Adrenal gland (tissue), 12 donors: ENCODE measurements around the gene GRID2IP. TPM values are rescaled to one million over a fixed set of nuclear protein-coding genes. Genes with fewer than 3 reads are reported as not detected.
"Not testable (repeated sequence)": the region's sequence is repeated elsewhere in the genome, so short reads cannot be mapped to it uniquely, and the experiment has no call there.

Experiments used
- DNase-seq, 7 donors: peaks; one replicate each; pipeline ENCODE4 v3.0.0-alpha.2; 2019 to 2020
- H3K27ac ChIP-seq, 5 donors: fragments of 200-600 bp; sonication (generic) in 4 of 5; 1 replicate in 3 of 5; 2 replicates in 2 of 5; pipeline versions ENCODE4 v1.5.1 to v1.8.0; 2016 to 2020; ENCODE audit warnings: mild to moderate bottlenecking in 1 of 5
- H3K27me3 ChIP-seq: fragments of 200-600 bp; 2 replicates; pipeline ENCODE4 v1.8.0; 2021
- H3K36me3 ChIP-seq, 2 donors: fragments of 200-600 bp; replicated peaks in 1 of 2; 1 replicate in 1 of 2; 2 replicates in 1 of 2; pipeline versions ENCODE4 v1.5.1 to v1.8.0; 2018 to 2022
- H3K4me1 ChIP-seq, 2 donors: fragments of 200-600 bp; replicated peaks in 1 of 2; 1 replicate in 1 of 2; 2 replicates in 1 of 2; pipeline versions ENCODE4 v1.5.1 to v1.8.0; 2018 to 2021
- H3K4me3 ChIP-seq, 4 donors: fragments of 200-600 bp; sonication (generic) in 3 of 4; one replicate each; pipeline ENCODE4 v1.5.1; 2016 to 2018
- H3K9me3 ChIP-seq, 3 donors: fragments of 200-600 bp; sonication (generic) in 1 of 3; replicated peaks in 1 of 3; 1 replicate in 2 of 3; 2 replicates in 1 of 3; pipeline versions ENCODE4 v1.5.1 to v1.8.0; 2016 to 2021
- POLR2A ChIP-seq, 2 donors: fragments of 450-650 bp; IDR thresholded peaks; one replicate each; pipeline ENCODE4 v1.6.1; 2017; ENCODE audit warnings: antibody characterized with exemption in 2 of 2, mild to moderate bottlenecking in 2 of 2, moderate library complexity in 1 of 2
- WGBS, 4 donors: extraction: QIAGEN DNeasy Blood & Tissue Kit in 2 of 4; methylation state at CpG; one replicate each; pipeline versions ENCODE4 v1.1.5 to v1.1.7; 2013 to 2017; 5-methylcytosine and 5-hydroxymethylcytosine counted together
- intact Hi-C, 2 donors: fragments of 100-400 bp; cut with DNase I; formaldehyde crosslinking; loops; one replicate each; pipeline versions ENCODE4 v1.14.1 to v1.15.0; 2022 to 2023
- polyA plus RNA-seq, 3 donors: library from polyadenylated mRNA; stranded (reverse); fragments of 200-250 nt in 2 of 3; fragments of 350-450 nt in 1 of 3; fragmentation: Illumina TruSeq in 1 of 3; extraction: RNeasy Lipid Tissue Mini Kit (QIAGEN cat#74804) in 1 of 3; gene quantifications; one replicate each; pipeline ENCODE4 v1.2.3, GENCODE V29; 2013 to 2014
- total RNA-seq, 9 donors: library from RNA; depleted of rRNA in 4 of 9; stranded (reverse); fragments of >200 nt in 4 of 9; fragments of 120-200 nt in 1 of 9; fragmentation: NEBNext Ultra II Directional in 1 of 9; extraction: Animal tissue kit (Norgen Biotek cat#: 25700) in 1 of 9; gene quantifications; one replicate each; pipeline versions ENCODE4 v1.1.0 to v1.2.4, GENCODE V29; 2013 to 2023
- TF ChIP-seq, protein P1 (sequence below), 6 experiments: fragments of 450-650 bp in 4 of 6; fragments of 200-600 bp in 2 of 6; sonication (generic) in 1 of 6; IDR thresholded peaks; 1 replicate in 5 of 6; 2 replicates in 1 of 6; pipeline versions ENCODE4 v1.5.1 to v1.8.0; 2016 to 2021; ENCODE audit warnings: antibody characterized with exemption in 6 of 6, mild to moderate bottlenecking in 2 of 6, moderate library complexity in 1 of 6
- donor health status: healthy with polysubstance abuse.
- donor health status: Bipolar disorder and iron deficiency.
- donor health status: DM: yes; HTN: yes; CAD: no.
- donor health status: DM: no; HTN: no; CAD: no.
- donor health status: DM: no; HTN: no; CAD: no.
- donor health status: DM: yes; HTN: yes; CAD: no.

The GRID2IP gene
- total and polyA plus RNA-seq, 12 donors = 0.11 to 1.8 (median 0.91) TPM; not detected in 1

GRCh38 chr7:6451224-6451705 lies 100.0 kb downstream of the GRID2IP start:
- intact Hi-C loops = no loop called here

DNA sequence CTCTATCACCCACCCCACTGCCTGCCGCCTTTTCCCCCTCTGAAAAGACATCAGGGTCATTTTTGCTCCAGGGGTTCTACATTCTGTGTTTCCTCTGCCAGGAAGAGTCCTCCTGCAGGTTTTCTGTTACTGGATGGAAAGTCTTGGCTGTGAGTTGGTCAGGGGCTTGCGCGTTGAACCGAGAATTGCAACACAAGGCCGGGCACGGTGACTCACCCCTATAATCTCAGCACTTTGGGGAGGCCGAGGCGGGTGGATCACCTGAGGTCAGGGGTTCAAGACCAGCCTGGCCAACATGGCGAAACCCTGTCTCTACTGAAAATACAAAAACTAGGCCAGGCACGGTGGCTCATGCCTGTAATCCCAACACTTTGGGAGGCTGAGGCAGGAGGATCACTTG lies 100.7 kb downstream of the GRID2IP start:
- H3K9me3 ChIP-seq, H3K4me3 ChIP-seq, intact Hi-C loops, H3K36me3 ChIP-seq, H3K27me3 ChIP-seq: not testable (repeated sequence)
- Histone ChIP-seq H3K4me1 (peaks cover 4 to 15% of the 10 kb centered on the region in 2 donors), H3K27ac (peak overlapping the region in 2 of 5 donors; percentile 57 to 68)
- DNase-seq = peak; percentile 45 to 82 (median 78)
- whole genome bisulfite sequencing, 4 donors = 32 to 48% (median 42%) methylated on average over 5 to 9 of the region's 10 CpGs

More at GRCh38 chr7:6451224-6451705, 100.0 kb downstream of the GRID2IP start:
- WGBS, 4 donors = 90 to 94% (median 92%) methylated on average over 6 of the region's 6 CpGs
- Histone ChIP-seq H3K9me3 (no peaks in the 10 kb centered on the region), H3K4me3 (no peak overlapping the region), H3K27me3 (no peaks in the 10 kb centered on the region), H3K36me3 (no peaks in the 10 kb centered on the region), H3K27ac (no peak overlapping the region), H3K4me1 (peaks cover 4 to 15% of the 10 kb centered on the region in 2 donors)
- DNase-seq = no peak
- no peak for TF ChIP-seq POLR2A (IDR thresholded peaks at IDR 0.05)
- TF ChIP-seq, protein P1, sequence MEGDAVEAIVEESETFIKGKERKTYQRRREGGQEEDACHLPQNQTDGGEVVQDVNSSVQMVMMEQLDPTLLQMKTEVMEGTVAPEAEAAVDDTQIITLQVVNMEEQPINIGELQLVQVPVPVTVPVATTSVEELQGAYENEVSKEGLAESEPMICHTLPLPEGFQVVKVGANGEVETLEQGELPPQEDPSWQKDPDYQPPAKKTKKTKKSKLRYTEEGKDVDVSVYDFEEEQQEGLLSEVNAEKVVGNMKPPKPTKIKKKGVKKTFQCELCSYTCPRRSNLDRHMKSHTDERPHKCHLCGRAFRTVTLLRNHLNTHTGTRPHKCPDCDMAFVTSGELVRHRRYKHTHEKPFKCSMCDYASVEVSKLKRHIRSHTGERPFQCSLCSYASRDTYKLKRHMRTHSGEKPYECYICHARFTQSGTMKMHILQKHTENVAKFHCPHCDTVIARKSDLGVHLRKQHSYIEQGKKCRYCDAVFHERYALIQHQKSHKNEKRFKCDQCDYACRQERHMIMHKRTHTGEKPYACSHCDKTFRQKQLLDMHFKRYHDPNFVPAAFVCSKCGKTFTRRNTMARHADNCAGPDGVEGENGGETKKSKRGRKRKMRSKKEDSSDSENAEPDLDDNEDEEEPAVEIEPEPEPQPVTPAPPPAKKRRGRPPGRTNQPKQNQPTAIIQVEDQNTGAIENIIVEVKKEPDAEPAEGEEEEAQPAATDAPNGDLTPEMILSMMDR (IDR thresholded peaks at IDR 0.05) = no peak

GRCh38 chr7:6449884-6450283 lies 101.4 kb downstream of the GRID2IP start:
- WGBS, 4 donors = 42 to 78% (median 54%) methylated on average over 9 to 11 of the region's 11 CpGs
- peaks cover 0 to 12% of the 10 kb centered on the region in 2 donors for H3K36me3 ChIP-seq
- intact Hi-C loops, H3K9me3 ChIP-seq, H3K4me3 ChIP-seq, H3K27me3 ChIP-seq: not testable (repeated sequence)
- peak; percentile 51 to 92 (median 88) for DNase-seq
- H3K4me1 ChIP-seq = peaks cover 4 to 15% of the 10 kb centered on the region in 2 donors
- H3K27ac ChIP-seq = peak overlapping the region in 3 of 5 donors; percentile 86 to 93 (median 91)

DNA sequence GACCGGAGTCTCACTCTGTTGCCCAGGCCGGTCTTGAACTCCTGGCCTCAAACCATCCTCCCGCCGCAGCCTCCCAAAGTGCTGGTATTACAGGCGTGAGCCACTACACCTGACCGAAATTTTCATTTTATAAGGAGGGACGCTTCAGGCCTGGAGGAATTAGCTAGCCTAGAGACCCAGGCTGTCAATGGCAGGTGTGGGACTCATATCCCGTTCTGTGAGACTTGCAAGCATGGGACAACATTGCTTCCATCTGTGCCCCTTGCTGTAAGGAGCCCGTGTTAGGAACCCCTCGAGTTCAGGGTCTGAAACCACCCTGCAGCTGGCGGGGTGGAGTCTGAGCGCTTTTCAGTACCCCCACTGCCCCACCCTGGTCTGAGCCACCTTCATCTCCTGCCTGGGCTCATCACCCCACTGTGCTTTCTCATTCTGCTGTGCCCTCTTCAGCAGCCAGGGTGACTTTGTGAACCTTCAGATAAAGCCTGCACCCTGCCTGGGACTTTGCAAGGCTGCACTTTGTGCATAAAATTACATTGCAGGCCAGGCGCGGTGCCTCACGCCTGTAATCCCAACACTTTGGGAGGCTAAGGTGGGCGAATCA lies 102.2 kb downstream of the GRID2IP start:
- Histone ChIP-seq H3K4me1 (peaks cover 6 to 16% of the 10 kb centered on the region in 2 donors), H3K27ac (peak overlapping the region; percentile 49 to 94 (median 91)), H3K4me3 (no peak overlapping the region), H3K27me3 (no peaks in the 10 kb centered on the region), H3K9me3 (no peaks in the 10 kb centered on the region), H3K36me3 (peaks cover 0 to 19% of the 10 kb centered on the region in 2 donors)
- intact Hi-C loops = no loop called here
- 87 to 91% (median 88%) methylated on average over 15 to 16 of the region's 16 CpGs for WGBS, 4 donors
- TF ChIP-seq, protein P1 (IDR thresholded peaks at IDR 0.05) = peak in 1 of 6 experiments; percentile 15
- no peak for TF ChIP-seq POLR2A (IDR thresholded peaks at IDR 0.05)
- peak in 3 of 7 donors; percentile 29 to 52 (median 31) for DNase-seq

DNA sequence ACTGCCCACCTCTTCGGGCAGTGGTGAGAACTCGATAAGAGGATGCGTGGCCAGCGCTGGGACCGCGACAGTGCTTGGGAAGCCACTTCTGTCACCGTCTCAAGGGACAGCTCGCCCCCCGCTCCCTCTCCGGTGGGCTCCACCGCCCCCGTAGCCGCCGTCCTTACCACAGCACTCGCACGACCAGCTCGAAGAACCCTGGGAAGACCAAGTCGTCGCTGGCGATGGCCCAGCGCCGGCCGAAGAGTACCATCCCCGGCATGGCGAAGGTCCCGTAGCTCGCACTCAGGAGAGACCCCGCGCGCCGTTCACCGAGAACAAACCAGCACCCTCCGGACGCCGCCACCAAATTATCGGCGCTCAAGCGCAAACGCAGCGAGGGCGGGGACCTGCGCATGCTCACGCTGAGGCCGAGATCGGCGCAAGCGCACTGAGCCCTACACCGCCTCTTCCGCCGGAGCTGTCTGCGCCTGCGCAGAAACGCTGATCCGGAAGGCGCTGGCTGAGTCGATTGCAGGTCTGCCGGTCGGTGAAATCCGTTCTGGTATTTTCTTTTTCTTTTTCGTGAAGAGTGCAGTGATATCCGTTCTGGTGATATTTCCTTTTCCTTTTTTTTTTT lies 103.6 kb downstream of the GRID2IP start, which contains the start of gene DAGLB:
TSS of gene DAGLB (minus strand) at position 374 of the 619 bp plus-strand sequence. CDS start at position 262, 112 bp downstream.
- Histone ChIP-seq H3K9me3 (no peaks in the 10 kb centered on the region), H3K27ac (peak within 1 kb of the TSS; percentile 90 to 94 (median 91)), H3K4me3 (peak within 1 kb of the TSS; percentile 46 to 83 (median 74)), H3K36me3 (peaks cover 0 to 19% of the 10 kb centered on the region in 2 donors), H3K4me1 (peaks cover 10 to 22% of the 10 kb centered on the region in 2 donors), H3K27me3 (no peaks in the 10 kb centered on the region)
- TF ChIP-seq, protein P1 (IDR thresholded peaks at IDR 0.05) = peak in 1 of 6 experiments; percentile 12
- TF ChIP-seq POLR2A (IDR thresholded peaks at IDR 0.05) = peak; percentile 72 to 89
- peak; percentile 91 to 96 (median 93) for DNase-seq
- intact Hi-C loops = no loop called here
- 0 to 2% (median 1%) methylated on average over 29 to 61 of the region's 61 CpGs for WGBS, 4 donors
